Mesothelial cell of epicardium (in vitro differentiated cells): ENCODE measurements around the gene NEU4. TPM values are rescaled to one million over a fixed set of nuclear protein-coding genes. Genes with fewer than 3 reads are reported as not detected.
A peak's percentile ranks its signal among the peaks of the same experiment; 100 is the strongest.

Source experiments
- DNase-seq, 2 experiments: peaks; one replicate each; pipeline ENCODE4 v3.0.0; 2021; ENCODE audit warnings: low spot score in 2 of 2; ENCODE audit not compliant: unreplicated experiment in 2 of 2
- H3K27ac Mint-ChIP-seq: 2 replicates; pipeline ENCODE4 v1.8.0; 2021; ENCODE audit warnings: mixed read lengths
- H3K27me3 Mint-ChIP-seq: 2 replicates; pipeline ENCODE4 v1.8.0; 2021; ENCODE audit warnings: low read depth, mixed read lengths
- H3K36me3 Mint-ChIP-seq: 2 replicates; pipeline ENCODE4 v1.8.0; 2021; ENCODE audit warnings: mixed read lengths
- H3K4me1 Mint-ChIP-seq: 2 replicates; pipeline ENCODE4 v1.8.0; 2021; ENCODE audit warnings: mixed read lengths
- H3K4me3 Mint-ChIP-seq: 2 replicates; pipeline ENCODE4 v1.8.0; 2021; ENCODE audit warnings: mild to moderate bottlenecking, moderate library complexity, mixed read lengths
- H3K9me3 Mint-ChIP-seq: 2 replicates; pipeline ENCODE4 v1.8.0; 2021; ENCODE audit warnings: mixed read lengths
- CTCF ChIP-seq: fragments of 200-600 bp; sonication (generic); IDR thresholded peaks from one replicate; pipeline ENCODE4 v1.5.0; 2021; ENCODE audit warnings: antibody characterized with exemption; ENCODE audit not compliant: unreplicated experiment
- total RNA-seq: library from RNA; stranded (reverse); gene quantifications from 3 replicates; pipeline ENCODE4 v1.2.1, GENCODE V29; 2021

The NEU4 gene
- total RNA-seq, 1 donor from 2014 or later, result 0.87 TPM

GRCh38 chr2:241844066-241844728, 35.2 kb downstream of the NEU4 start:
- Mint-ChIP-seq H3K4me3 (peak overlapping the region; percentile 63), H3K9me3 (no peaks in the 10 kb centered on the region), H3K4me1 (peaks cover 13% of the 10 kb centered on the region), H3K36me3 (no peaks in the 10 kb centered on the region), H3K27ac (peak overlapping the region; percentile 47), H3K27me3 (peaks cover 40% of the 10 kb centered on the region)
- peak; percentile 58 to 76 for DNase-seq
- TF ChIP-seq CTCF, result no peak

GRCh38 chr2:241844831-241845578, 36.0 kb downstream of the NEU4 start:
- Mint-ChIP-seq H3K27ac (no peak overlapping the region), H3K9me3 (no peaks in the 10 kb centered on the region), H3K4me1 (peaks cover 13% of the 10 kb centered on the region), H3K4me3 (peak overlapping the region; percentile 63), H3K36me3 (no peaks in the 10 kb centered on the region), H3K27me3 (peaks cover 35% of the 10 kb centered on the region)
- TF ChIP-seq CTCF, result no peak
- no peak for DNase-seq

- DNase-seq, result no peak
- peaks cover 32% of the 10 kb centered on the region for H3K27me3 Mint-ChIP-seq
- H3K4me3 Mint-ChIP-seq, result no peak overlapping the region
- H3K27ac Mint-ChIP-seq, result no peak overlapping the region
- no peaks in the 10 kb centered on the region for H3K36me3 Mint-ChIP-seq
- H3K4me1 Mint-ChIP-seq, result peaks cover 13% of the 10 kb centered on the region
- no peak for TF ChIP-seq CTCF
- H3K9me3 Mint-ChIP-seq, result no peaks in the 10 kb centered on the region
Measured at GRCh38 chr2:241846406-241846805, 37.4 kb downstream of the NEU4 start.

GRCh38 chr2:241848761-241849615, 40.0 kb downstream of the NEU4 start:
- Mint-ChIP-seq H3K9me3 (no peaks in the 10 kb centered on the region), H3K27me3 (peaks cover 29% of the 10 kb centered on the region), H3K4me3 (no peak overlapping the region), H3K27ac (no peak overlapping the region), H3K36me3 (no peaks in the 10 kb centered on the region), H3K4me1 (peaks cover 5% of the 10 kb centered on the region)
- TF ChIP-seq CTCF, result no peak
- no peak for DNase-seq

- H3K36me3 Mint-ChIP-seq, result no peaks in the 10 kb centered on the region
- no peak for TF ChIP-seq CTCF
- no peaks in the 10 kb centered on the region for H3K9me3 Mint-ChIP-seq
- H3K4me3 Mint-ChIP-seq, result no peak overlapping the region
- H3K4me1 Mint-ChIP-seq, result peaks cover 2% of the 10 kb centered on the region
- H3K27ac Mint-ChIP-seq, result no peak overlapping the region
- H3K27me3 Mint-ChIP-seq, result peaks cover 26% of the 10 kb centered on the region
- DNase-seq, result no peak
Measured at GRCh38 chr2:241849616-241850543, 40.9 kb downstream of the NEU4 start.
